Measurements from ENCODE around the gene FSIP1.

The FSIP1 gene

DNA sequence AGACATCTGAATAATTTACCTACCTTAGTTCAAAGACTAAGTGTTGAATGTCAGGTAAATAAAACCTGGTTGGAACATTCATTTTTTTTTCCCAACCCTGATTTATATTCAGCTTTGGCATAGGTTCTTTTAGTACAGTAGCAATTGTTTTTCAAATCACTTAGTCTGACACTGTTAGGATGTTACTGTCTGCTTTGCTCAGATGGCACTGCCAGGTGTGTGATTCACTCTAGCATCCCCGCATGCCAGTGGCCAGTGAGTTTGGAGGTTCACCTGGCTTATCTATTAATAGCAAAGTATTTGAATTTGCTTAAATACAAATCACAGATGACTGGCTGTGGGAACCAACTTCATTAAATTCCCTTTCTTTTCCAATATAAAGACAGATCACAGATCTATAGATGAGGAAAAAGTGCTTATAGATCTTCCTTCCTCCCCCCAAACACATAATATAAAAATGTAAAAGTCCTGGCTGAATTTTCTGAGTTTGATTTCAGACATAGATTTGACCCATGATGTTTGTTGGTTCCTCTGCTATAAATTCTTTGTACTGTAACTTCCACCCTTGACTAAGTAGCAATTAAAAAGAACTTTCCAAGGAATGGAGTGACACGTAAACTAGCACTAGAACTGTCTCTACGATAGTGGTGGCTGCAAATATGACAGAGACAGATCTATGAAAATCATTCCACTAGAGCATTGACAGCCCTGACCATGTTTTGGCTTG, 197.8 kb downstream of the FSIP1 start:
- no peak overlapping the region for H3K27ac ChIP-seq
- TF ChIP-seq, protein P1, sequence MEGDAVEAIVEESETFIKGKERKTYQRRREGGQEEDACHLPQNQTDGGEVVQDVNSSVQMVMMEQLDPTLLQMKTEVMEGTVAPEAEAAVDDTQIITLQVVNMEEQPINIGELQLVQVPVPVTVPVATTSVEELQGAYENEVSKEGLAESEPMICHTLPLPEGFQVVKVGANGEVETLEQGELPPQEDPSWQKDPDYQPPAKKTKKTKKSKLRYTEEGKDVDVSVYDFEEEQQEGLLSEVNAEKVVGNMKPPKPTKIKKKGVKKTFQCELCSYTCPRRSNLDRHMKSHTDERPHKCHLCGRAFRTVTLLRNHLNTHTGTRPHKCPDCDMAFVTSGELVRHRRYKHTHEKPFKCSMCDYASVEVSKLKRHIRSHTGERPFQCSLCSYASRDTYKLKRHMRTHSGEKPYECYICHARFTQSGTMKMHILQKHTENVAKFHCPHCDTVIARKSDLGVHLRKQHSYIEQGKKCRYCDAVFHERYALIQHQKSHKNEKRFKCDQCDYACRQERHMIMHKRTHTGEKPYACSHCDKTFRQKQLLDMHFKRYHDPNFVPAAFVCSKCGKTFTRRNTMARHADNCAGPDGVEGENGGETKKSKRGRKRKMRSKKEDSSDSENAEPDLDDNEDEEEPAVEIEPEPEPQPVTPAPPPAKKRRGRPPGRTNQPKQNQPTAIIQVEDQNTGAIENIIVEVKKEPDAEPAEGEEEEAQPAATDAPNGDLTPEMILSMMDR (IDR thresholded peaks at IDR 0.05; ENCODE audit: low read depth, low read length) = no peak
- H3K27me3 ChIP-seq (ENCODE audit: insufficient read depth, low read depth, severe bottlenecking) = peaks cover 71% of the 10 kb centered on the region
- no peak overlapping the region for H3K4me3 ChIP-seq (ENCODE audit: low read depth, low read length)
- H3K36me3 ChIP-seq = no peaks in the 10 kb centered on the region
- DNase-seq = no peak
- H3K9me3 ChIP-seq (ENCODE audit: severe bottlenecking) = no peaks in the 10 kb centered on the region

DNA sequence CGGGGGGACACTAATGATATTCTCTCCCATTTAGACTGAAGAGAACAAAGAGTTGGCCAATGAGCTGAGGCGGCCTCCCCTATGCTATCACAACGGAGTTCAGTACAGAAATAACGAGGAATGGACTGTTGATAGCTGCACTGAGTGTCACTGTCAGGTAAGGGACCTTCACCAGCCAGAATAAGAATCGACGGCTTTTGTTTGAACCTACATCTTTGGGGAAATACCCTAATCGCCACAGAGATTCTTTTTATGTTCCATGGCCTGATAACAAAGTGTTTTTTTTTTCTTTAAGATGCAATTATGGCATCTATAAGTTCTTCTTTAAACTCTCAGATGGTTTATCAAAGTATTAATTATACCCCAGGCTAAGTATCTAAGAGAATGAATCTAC, 198.4 kb downstream of the FSIP1 start:
- DNase-seq = no peak
- H3K27me3 ChIP-seq (ENCODE audit: insufficient read depth, low read depth, severe bottlenecking) = peaks cover 77% of the 10 kb centered on the region
- H3K27ac ChIP-seq = no peak overlapping the region
- TF ChIP-seq, protein P1 (IDR thresholded peaks at IDR 0.05; ENCODE audit: low read depth, low read length) = no peak
- no peak overlapping the region for H3K4me3 ChIP-seq (ENCODE audit: low read depth, low read length)
- no peaks in the 10 kb centered on the region for H3K36me3 ChIP-seq
- H3K9me3 ChIP-seq (ENCODE audit: severe bottlenecking) = no peaks in the 10 kb centered on the region

DNA sequence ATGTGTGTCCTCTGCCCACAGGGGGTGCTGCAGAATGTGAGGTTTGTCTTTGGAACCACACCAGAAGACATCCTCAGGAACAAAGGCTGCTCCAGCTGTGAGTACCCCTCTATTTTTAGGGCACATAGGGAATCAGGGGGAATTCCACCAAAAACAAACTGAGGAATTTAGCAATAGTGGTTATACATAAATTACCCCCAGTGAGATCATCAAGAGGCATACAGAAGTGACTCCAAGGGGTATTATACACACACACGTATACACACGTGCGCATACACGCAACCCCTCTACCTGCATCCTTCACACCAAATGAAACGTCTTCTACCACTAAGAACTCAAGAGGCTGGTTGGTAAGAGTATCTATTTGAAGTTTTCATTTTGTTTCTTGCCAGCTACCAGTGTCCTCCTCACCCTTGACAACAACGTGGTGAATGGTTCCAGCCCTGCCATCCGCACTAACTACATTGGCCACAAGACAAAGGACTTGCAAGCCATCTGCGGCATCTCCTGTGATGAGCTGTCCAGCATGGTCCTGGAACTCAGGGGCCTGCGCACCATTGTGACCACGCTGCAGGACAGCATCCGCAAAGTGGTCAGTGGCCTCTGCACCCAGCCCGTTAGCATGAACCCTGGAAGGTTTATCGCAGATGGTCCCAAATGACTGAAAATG, 198.9 kb downstream of the FSIP1 start:
- TF ChIP-seq, protein P1 (IDR thresholded peaks at IDR 0.05; ENCODE audit: low read depth, low read length) = peak; percentile 40; the same call in 1 of the 2 replicates
- Histone ChIP-seq H3K9me3 (ENCODE audit: severe bottlenecking) (no peaks in the 10 kb centered on the region), H3K27ac (no peak overlapping the region), H3K36me3 (no peaks in the 10 kb centered on the region), H3K27me3 (ENCODE audit: insufficient read depth, low read depth, severe bottlenecking) (peaks cover 81% of the 10 kb centered on the region), H3K4me3 (ENCODE audit: low read depth, low read length) (no peak overlapping the region)
- DNase-seq = peak; percentile 20

DNA sequence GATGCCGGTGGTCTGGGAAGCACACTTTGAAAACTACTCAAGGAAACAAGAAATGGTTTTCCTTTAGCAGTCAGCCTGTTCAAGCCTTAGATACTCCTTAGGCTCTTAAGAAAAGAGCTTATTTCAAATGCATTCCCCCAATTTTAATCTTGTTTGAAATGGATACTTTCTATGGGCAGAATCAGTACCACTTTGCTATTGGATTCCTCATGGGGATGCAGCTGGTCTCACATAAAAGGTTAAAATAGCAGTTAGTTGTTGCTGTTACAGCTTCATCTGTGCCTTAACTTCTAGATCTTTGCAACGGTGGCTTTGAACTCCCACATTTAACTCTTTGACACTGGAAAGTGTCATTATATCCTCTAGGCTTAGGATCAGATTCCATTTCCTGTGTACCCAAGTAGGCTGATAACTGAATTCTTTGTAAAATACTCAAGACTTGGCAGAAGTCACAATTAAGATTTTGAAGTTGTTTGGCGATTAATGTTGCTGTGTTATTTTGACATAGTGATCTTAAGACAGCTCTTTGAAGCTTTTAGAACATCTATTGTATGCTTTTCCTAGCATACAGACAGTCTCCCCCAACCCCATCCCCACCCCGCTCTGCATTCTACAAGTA, 199.6 kb downstream of the FSIP1 start:
- no peaks in the 10 kb centered on the region for H3K36me3 ChIP-seq
- no peak overlapping the region for H3K4me3 ChIP-seq (ENCODE audit: low read depth, low read length)
- H3K27me3 ChIP-seq (ENCODE audit: insufficient read depth, low read depth, severe bottlenecking) = peaks cover 80% of the 10 kb centered on the region
- H3K9me3 ChIP-seq (ENCODE audit: severe bottlenecking) = no peaks in the 10 kb centered on the region
- no peak for DNase-seq
- TF ChIP-seq, protein P1 (IDR thresholded peaks at IDR 0.05; ENCODE audit: low read depth, low read length) = no peak
- no peak overlapping the region for H3K27ac ChIP-seq

DNA sequence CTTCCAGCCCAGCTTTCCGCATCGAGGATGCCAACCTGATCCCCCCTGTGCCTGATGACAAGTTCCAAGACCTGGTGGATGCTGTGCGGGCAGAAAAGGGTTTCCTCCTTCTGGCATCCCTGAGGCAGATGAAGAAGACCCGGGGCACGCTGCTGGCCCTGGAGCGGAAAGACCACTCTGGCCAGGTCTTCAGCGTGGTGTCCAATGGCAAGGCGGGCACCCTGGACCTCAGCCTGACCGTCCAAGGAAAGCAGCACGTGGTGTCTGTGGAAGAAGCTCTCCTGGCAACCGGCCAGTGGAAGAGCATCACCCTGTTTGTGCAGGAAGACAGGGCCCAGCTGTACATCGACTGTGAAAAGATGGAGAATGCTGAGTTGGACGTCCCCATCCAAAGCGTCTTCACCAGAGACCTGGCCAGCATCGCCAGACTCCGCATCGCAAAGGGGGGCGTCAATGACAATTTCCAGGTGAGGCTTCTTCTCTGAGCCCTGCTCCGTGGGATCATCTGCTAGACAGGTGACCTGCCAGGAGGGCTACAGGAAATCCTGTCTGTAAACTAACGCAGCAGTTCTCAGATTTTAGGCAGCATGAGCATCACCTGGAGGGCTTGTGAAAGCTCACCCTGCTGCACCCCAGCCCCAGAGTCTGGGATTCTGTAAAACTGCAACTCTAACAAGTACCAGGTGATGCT, 200.2 kb downstream of the FSIP1 start:
- Histone ChIP-seq H3K27me3 (ENCODE audit: insufficient read depth, low read depth, severe bottlenecking) (peaks cover 78% of the 10 kb centered on the region), H3K27ac (no peak overlapping the region), H3K4me3 (ENCODE audit: low read depth, low read length) (no peak overlapping the region), H3K9me3 (ENCODE audit: severe bottlenecking) (no peaks in the 10 kb centered on the region), H3K36me3 (no peaks in the 10 kb centered on the region)
- no peak for DNase-seq
- TF ChIP-seq, protein P1 (IDR thresholded peaks at IDR 0.05; ENCODE audit: low read depth, low read length) = no peak
